Liver (tissue), 9 donors: ENCODE results near the gene SEC31A. TPM values are rescaled to one million over a fixed set of nuclear protein-coding genes. Genes with fewer than 3 reads are reported as not detected.

ENCODE experiments used
- DNase-seq: peaks from one replicate; pipeline ENCODE4 v3.0.0-alpha.2; 2017; ENCODE audit warnings: low spot score
- H3K27ac ChIP-seq, 2 donors: one replicate each; pipeline ENCODE4 v1.7.0; 2013; ENCODE audit warnings: inconsistent platforms in 2 of 2, low read length in 2 of 2, control low read depth in 1 of 2, low read depth in 1 of 2, mild to moderate bottlenecking in 1 of 2
- H3K27me3 ChIP-seq, 4 donors: one replicate each; pipeline versions ENCODE4 v1.6.1 to v1.7.0; 2013; ENCODE audit warnings: low read length in 3 of 4, inconsistent platforms in 1 of 4, mild to moderate bottlenecking in 1 of 4, moderate library complexity in 1 of 4; ENCODE audit not compliant: control insufficient read depth in 4 of 4, insufficient read depth in 4 of 4
- H3K36me3 ChIP-seq, 4 donors: one replicate each; pipeline versions ENCODE4 v1.6.1 to v1.7.0; 2013; ENCODE audit warnings: low read length in 3 of 4, mild to moderate bottlenecking in 3 of 4, low read depth in 1 of 4, moderate library complexity in 1 of 4; ENCODE audit not compliant: control insufficient read depth in 4 of 4, insufficient read depth in 3 of 4
- H3K4me1 ChIP-seq, 4 donors: one replicate each; pipeline versions ENCODE4 v1.6.1 to v1.7.0; 2013; ENCODE audit warnings: low read length in 3 of 4, mild to moderate bottlenecking in 3 of 4, moderate library complexity in 1 of 4; ENCODE audit not compliant: control insufficient read depth in 4 of 4, insufficient read depth in 4 of 4
- H3K4me3 ChIP-seq, 3 donors: one replicate each; pipeline versions ENCODE4 v1.6.1 to v1.7.0; 2013; ENCODE audit warnings: low read length in 3 of 3, control low read depth in 1 of 3, low read depth in 1 of 3, mild to moderate bottlenecking in 1 of 3
- H3K9ac ChIP-seq, 2 donors: one replicate each; pipeline ENCODE4 v1.7.0; 2013; ENCODE audit warnings: low read length in 2 of 2, mild to moderate bottlenecking in 2 of 2, moderate library complexity in 2 of 2, control low read depth in 1 of 2, low read depth in 1 of 2
- H3K9me3 ChIP-seq, 4 donors: one replicate each; pipeline versions ENCODE4 v1.6.1 to v1.7.0; 2013; ENCODE audit warnings: low read length in 3 of 4; ENCODE audit not compliant: control insufficient read depth in 4 of 4
- ATF3 ChIP-seq: IDR thresholded peaks from 2 replicates; pipeline ENCODE4 v1.6.1; 2016; ENCODE audit warnings: antibody characterized with exemption
- CTCF ChIP-seq: fragments of 150-350 bp; IDR thresholded peaks from 2 replicates; pipeline ENCODE4 v1.5.1; 2017; ENCODE audit warnings: improper control_type of control experiment, low read depth, low read length; ENCODE audit not compliant: missing input control
- EGR1 ChIP-seq, 2 donors: IDR thresholded peaks; 2 replicates each; pipeline ENCODE4 v1.6.1; 2016 to 2018; ENCODE audit warnings: antibody characterized with exemption in 2 of 2, low read depth in 2 of 2
- FOXA1 ChIP-seq: IDR thresholded peaks from 2 replicates; pipeline ENCODE4 v1.6.1; 2016; ENCODE audit warnings: antibody characterized with exemption
- FOXA2 ChIP-seq: IDR thresholded peaks from 2 replicates; pipeline ENCODE4 v1.6.1; 2016; ENCODE audit warnings: antibody characterized with exemption
- GABPA ChIP-seq, 2 donors: IDR thresholded peaks in 1 of 2; conservative IDR thresholded peaks in 1 of 2; 2 replicates each; pipeline ENCODE4 v1.6.1; 2016; ENCODE audit warnings: antibody characterized with exemption in 2 of 2, mild to moderate bottlenecking in 1 of 2, moderate library complexity in 1 of 2
- HNF4A ChIP-seq, 2 donors: conservative IDR thresholded peaks; 2 replicates each; pipeline ENCODE4 v1.6.1; 2016; ENCODE audit warnings: antibody characterized with exemption in 2 of 2, mild to moderate bottlenecking in 2 of 2
- HNF4G ChIP-seq: IDR thresholded peaks from 2 replicates; pipeline ENCODE4 v1.6.1; 2016; ENCODE audit warnings: antibody characterized with exemption
- JUND ChIP-seq, 2 donors: IDR thresholded peaks; 2 replicates each; pipeline ENCODE4 v1.6.1; 2016; ENCODE audit warnings: antibody characterized with exemption in 2 of 2
- MAX ChIP-seq: IDR thresholded peaks from 2 replicates; pipeline ENCODE4 v1.6.1; 2016; ENCODE audit warnings: antibody characterized with exemption
- RAD21 ChIP-seq, 2 donors: IDR thresholded peaks; 2 replicates each; pipeline ENCODE4 v1.6.1; 2016; ENCODE audit warnings: antibody characterized with exemption in 2 of 2, mild to moderate bottlenecking in 2 of 2
- REST ChIP-seq: IDR thresholded peaks from 2 replicates; pipeline ENCODE4 v1.6.1; 2016; ENCODE audit warnings: antibody characterized with exemption, mild to moderate bottlenecking
- RXRA ChIP-seq, 2 donors: IDR thresholded peaks; 2 replicates each; pipeline ENCODE4 v1.6.1; 2017 to 2018; ENCODE audit warnings: antibody characterized with exemption in 2 of 2, mild to moderate bottlenecking in 1 of 2
- TAF1 ChIP-seq: conservative IDR thresholded peaks from 2 replicates; pipeline ENCODE4 v1.6.1; 2016; ENCODE audit warnings: antibody characterized with exemption, mild to moderate bottlenecking
- ZBTB33 ChIP-seq: IDR thresholded peaks from 2 replicates; pipeline ENCODE4 v1.6.1; 2016; ENCODE audit warnings: antibody characterized with exemption
- WGBS: extraction: QIAGEN DNeasy Blood & Tissue Kit; methylation state at CpG from one replicate; pipeline ENCODE4 v1.1.7; 2013; 5-methylcytosine and 5-hydroxymethylcytosine counted together
- polyA plus RNA-seq, 2 donors: library from polyadenylated mRNA; stranded (reverse) in 1 of 2; unstranded in 1 of 2; fragments of 200-250 nt in 1 of 2; fragments of >200 nt in 1 of 2; fragmentation: Nextera tagmentation in 1 of 2; extraction: Ambion mirVana in 1 of 2; gene quantifications; one replicate each; pipeline versions ENCODE4 v1.2.1 to v1.2.3, GENCODE V29; 2013 to 2015
- total RNA-seq, 2 donors: library from RNA; depleted of rRNA; stranded (reverse); fragments of >200 nt; gene quantifications; one replicate each; pipeline ENCODE4 v1.2.3, GENCODE V29; 2014
- donor health status: healthy.
- donor health status: healthy.
- donor health status: healthy.
- donor health status: healthy.
- donor health status: healthy.

SEC31A gene
- total and polyA plus RNA-seq, 4 donors = 79.9 to 204 (median 88.9) TPM

GRCh38 chr4:82851318-82851717 is 39.6 kb downstream of the SEC31A start:
- Histone ChIP-seq H3K36me3 (peaks cover 13 to 87% (median 81%) of the 10 kb centered on the region in 4 donors), H3K4me1 (no peaks in the 10 kb centered on the region), H3K9ac (no peak overlapping the region), H3K9me3 (no peaks in the 10 kb centered on the region), H3K27ac (no peak overlapping the region), H3K27me3 (no peaks in the 10 kb centered on the region), H3K4me3 (no peak overlapping the region)
- TF ChIP-seq FOXA2 = no peak
- no peak for TF ChIP-seq FOXA1
- DNase-seq = no peak
- WGBS = 93% methylated on average over 2 of the region's 2 CpGs

- H3K9me3 ChIP-seq = no peaks in the 10 kb centered on the region
- TF ChIP-seq RXRA (IDR thresholded peaks at IDR 0.05) (no peak), HNF4A (conservative IDR thresholded peaks at IDR 0.05) (no peak), MAX (no peak), CTCF (no peak), FOXA1 (no peak), GABPA (IDR thresholded peaks at IDR 0.05 in 1 of 2, conservative IDR thresholded peaks at IDR 0.05 in 1 of 2) (no peak), EGR1 (IDR thresholded peaks at IDR 0.05; ENCODE audit: low read depth in 2 of 2) (no peak), REST (no peak), TAF1 (no peak), HNF4G (no peak), ATF3 (no peak), FOXA2 (no peak), RAD21 (IDR thresholded peaks at IDR 0.05) (no peak), ZBTB33 (no peak), JUND (IDR thresholded peaks at IDR 0.05) (no peak)
- no peak overlapping the region for H3K27ac ChIP-seq
- no peak overlapping the region for H3K4me3 ChIP-seq
- peaks cover 14 to 83% (median 80%) of the 10 kb centered on the region in 4 donors for H3K36me3 ChIP-seq
- no peak for DNase-seq
- no peaks in the 10 kb centered on the region for H3K4me1 ChIP-seq
- no peaks in the 10 kb centered on the region for H3K27me3 ChIP-seq
- no peak overlapping the region for H3K9ac ChIP-seq
These were observed 40.3 kb downstream of the SEC31A start for GRCh38 chr4:82850684-82851083.
